Pancreas (tissue), 10 donors: ENCODE data around the gene FBLN2. TPM values are rescaled to one million over a fixed set of nuclear protein-coding genes. Genes with fewer than 3 reads are reported as not detected.

Source experiments
- ATAC-seq, 4 donors: fragments of 200-7000 bp; cut with Tn5 transposase; one replicate each; pipeline versions ENCODE4 v1.8.0 to v1.9.1; 2020; ENCODE audit warnings: mild to moderate bottlenecking in 4 of 4, moderate library complexity in 4 of 4
- DNase-seq, 6 donors: peaks; one replicate each; pipeline ENCODE4 v3.0.0-alpha.2; 2020
- FAIRE-seq: peaks from 2 replicates; lab custom pipeline; 2012; peaks lifted over from hg19 to GRCh38; lab: Jason Lieb, UNC
- H3K27ac ChIP-seq, 4 donors: fragments of 200-600 bp; sonication (generic); 1 replicate in 3 of 4; 2 replicates in 1 of 4; pipeline versions ENCODE4 v1.5.0 to v1.8.0; 2020
- H3K27me3 ChIP-seq, 4 donors: fragments of 200-600 bp; one replicate each; pipeline ENCODE4 v1.8.0; 2021
- H3K36me3 ChIP-seq, 3 donors: fragments of 200-600 bp; sonication (generic) in 1 of 3; one replicate each; pipeline versions ENCODE4 v1.5.0 to v1.8.0; 2020 to 2021
- H3K4me1 ChIP-seq, 3 donors: fragments of 200-600 bp; one replicate each; pipeline ENCODE4 v1.8.0; 2021
- H3K4me3 ChIP-seq, 4 donors: fragments of 200-600 bp; sonication (generic) in 2 of 4; one replicate each; pipeline versions ENCODE4 v1.5.0 to v1.8.0; 2020 to 2021
- H3K9me3 ChIP-seq, 4 donors: fragments of 200-600 bp; one replicate each; pipeline ENCODE4 v1.8.0; 2021
- CTCF ChIP-seq, 4 donors: fragments of 200-600 bp; sonication (generic) in 3 of 4; IDR thresholded peaks; one replicate each; pipeline versions ENCODE4 v1.5.0 to v1.8.0; 2021; ENCODE audit warnings: antibody characterized with exemption in 4 of 4
- WGBS, 2 donors: extraction: QIAGEN DNeasy Blood & Tissue Kit; methylation state at CpG; one replicate each; pipeline ENCODE4 v1.1.7; 2013; 5-methylcytosine and 5-hydroxymethylcytosine counted together
- intact Hi-C, 3 donors: fragments of 100-400 bp; cut with DNase I; formaldehyde crosslinking; loops; one replicate each; pipeline versions ENCODE4 v1.11.1 to v1.14.2; 2022
- polyA plus RNA-seq, 2 donors: library from polyadenylated mRNA; stranded (reverse); fragments of 200-250 nt; gene quantifications; one replicate each; pipeline ENCODE4 v1.2.3, GENCODE V29; 2013
- total RNA-seq, 6 donors: library from RNA; stranded (reverse); fragmentation: NEBNext Ultra II Directional in 4 of 6; extraction: Animal tissue kit (Norgen Biotek cat#: 25700) in 4 of 6; gene quantifications; one replicate each; pipeline versions ENCODE4 v1.2.1 to v1.2.4, GENCODE V29; 2021 to 2023
- donor health status: healthy with polysubstance abuse.
- donor health status: DM: no; HTN: no; CAD: no; lungs with moderate emphysema.
- donor health status: DM: no; HTN: no; CAD: no.
- donor health status: control.
- donor health status: control.
- donor health status: Bipolar disorder and iron deficiency.
- donor health status: DM: yes; HTN: yes; CAD: no.
- donor health status: DM: no; HTN: no; CAD: no.
- donor health status: DM: no; HTN: no; CAD: no.
- donor health status: DM: yes; HTN: yes; CAD: no.

The FBLN2 gene
- total and polyA plus RNA-seq, 8 donors = 2.4 to 21.8 (median 4.2) TPM

- Histone ChIP-seq H3K27me3 (no peaks in the 10 kb centered on the region), H3K27ac (no peak overlapping the region), H3K4me3 (no peak overlapping the region), H3K36me3 (no peaks in the 10 kb centered on the region), H3K9me3 (no peaks in the 10 kb centered on the region), H3K4me1 (no peaks in the 10 kb centered on the region)
- intact Hi-C loops = no loop called here
- no peak for TF ChIP-seq CTCF (IDR thresholded peaks at IDR 0.05)
- no peak for FAIRE-seq
- no peak for ATAC-seq
- peak in 1 of 6 donors; percentile 35 for DNase-seq
- WGBS, 2 donors = 93 to 95% methylated on average over 9 of the region's 9 CpGs
These were observed 78.8 kb downstream of the FBLN2 start for GRCh38 chr3:13627681-13628080.

DNA sequence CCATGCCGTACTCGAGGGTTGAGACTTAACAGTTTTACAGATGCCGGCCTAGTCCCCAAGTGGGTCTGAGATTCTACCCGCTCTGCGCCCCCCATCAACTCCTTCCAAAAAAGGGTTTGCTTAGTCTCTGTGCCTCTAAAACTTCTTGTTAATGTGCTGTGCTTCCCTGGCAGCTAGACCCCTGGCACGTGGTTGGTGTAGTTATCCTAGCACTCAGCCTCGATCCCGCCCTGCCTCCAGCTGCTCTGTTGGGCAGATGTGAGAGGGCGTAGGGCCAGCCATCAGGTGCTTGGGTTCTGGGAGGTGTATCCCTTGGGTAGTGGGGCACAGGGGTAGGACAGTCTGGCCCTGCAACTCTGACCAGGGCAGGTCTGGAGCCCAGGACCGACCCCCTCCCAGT is 79.5 kb downstream of the FBLN2 start:
- Histone ChIP-seq H3K4me1 (no peaks in the 10 kb centered on the region), H3K27ac (no peak overlapping the region), H3K9me3 (no peaks in the 10 kb centered on the region), H3K4me3 (no peak overlapping the region), H3K36me3 (no peaks in the 10 kb centered on the region), H3K27me3 (no peaks in the 10 kb centered on the region)
- no peak for TF ChIP-seq CTCF (IDR thresholded peaks at IDR 0.05)
- no peak for FAIRE-seq
- no peak for ATAC-seq
- 85 to 87% methylated on average over 10 of the region's 10 CpGs for WGBS, 2 donors
- intact Hi-C loops = no loop called here
- DNase-seq = no peak

DNA sequence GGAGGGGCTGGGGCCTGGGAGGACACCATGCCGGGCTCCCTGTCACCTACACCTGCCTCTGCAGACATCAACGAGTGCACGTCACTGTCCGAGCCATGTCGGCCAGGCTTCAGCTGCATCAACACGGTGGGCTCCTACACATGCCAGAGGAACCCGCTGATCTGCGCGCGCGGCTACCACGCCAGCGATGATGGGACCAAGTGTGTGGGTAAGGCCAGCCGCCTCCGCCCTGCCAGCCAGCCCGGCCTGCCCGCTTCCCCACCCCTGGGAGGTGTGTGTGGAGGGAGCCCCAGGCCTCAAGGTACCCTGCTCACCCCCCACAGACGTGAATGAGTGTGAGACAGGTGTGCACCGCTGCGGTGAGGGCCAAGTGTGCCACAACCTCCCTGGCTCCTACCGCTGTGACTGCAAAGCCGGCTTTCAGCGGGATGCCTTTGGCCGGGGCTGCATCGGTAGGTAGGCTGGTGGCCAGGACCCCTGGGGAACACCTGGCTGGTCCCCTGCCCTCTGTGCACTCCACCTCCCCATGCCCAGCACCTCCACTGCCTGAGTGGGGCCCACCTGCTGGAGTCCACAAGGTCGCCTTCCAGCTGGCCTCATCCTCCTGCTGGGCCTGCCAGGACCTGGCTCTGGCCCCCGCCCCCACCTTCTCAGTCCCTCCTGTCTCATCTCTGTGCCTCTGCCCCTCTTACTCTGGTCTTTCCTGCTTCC is 80.1 kb downstream of the FBLN2 start:
- WGBS, 2 donors = 90 to 94% methylated on average over 27 of the region's 27 CpGs
- TF ChIP-seq CTCF (IDR thresholded peaks at IDR 0.05) = no peak
- Histone ChIP-seq H3K9me3 (no peaks in the 10 kb centered on the region), H3K36me3 (no peaks in the 10 kb centered on the region), H3K27me3 (no peaks in the 10 kb centered on the region), H3K27ac (no peak overlapping the region), H3K4me1 (no peaks in the 10 kb centered on the region), H3K4me3 (no peak overlapping the region)
- ATAC-seq (no peak), DNase-seq (peak in 1 of 6 donors; percentile 57), FAIRE-seq (no peak)
- intact Hi-C loops = no loop called here

GRCh38 chr3:13629644-13630043 is 80.7 kb downstream of the FBLN2 start:
- DNase-seq = peak in 1 of 6 donors; percentile 40
- Histone ChIP-seq H3K4me3 (no peak overlapping the region), H3K4me1 (no peaks in the 10 kb centered on the region), H3K36me3 (no peaks in the 10 kb centered on the region), H3K27ac (no peak overlapping the region), H3K27me3 (no peaks in the 10 kb centered on the region), H3K9me3 (no peaks in the 10 kb centered on the region)
- no peak for ATAC-seq
- FAIRE-seq = no peak
- 87 to 90% methylated on average over 16 of the region's 16 CpGs for WGBS, 2 donors
- no peak for TF ChIP-seq CTCF (IDR thresholded peaks at IDR 0.05)
- intact Hi-C loops = no loop called here

GRCh38 chr3:13631256-13631655 is 82.3 kb downstream of the FBLN2 start:
- no peak for TF ChIP-seq CTCF (IDR thresholded peaks at IDR 0.05)
- no peak overlapping the region for H3K4me3 ChIP-seq
- WGBS, 2 donors = 82 to 85% methylated on average over 13 of the region's 13 CpGs
- DNase-seq (peak in 1 of 6 donors; percentile 47), ATAC-seq (no peak), FAIRE-seq (no peak)
- H3K27me3 ChIP-seq = no peaks in the 10 kb centered on the region
- H3K9me3 ChIP-seq = no peaks in the 10 kb centered on the region
- H3K27ac ChIP-seq = no peak overlapping the region
- no peaks in the 10 kb centered on the region for H3K4me1 ChIP-seq
- intact Hi-C loops = no loop called here
- no peaks in the 10 kb centered on the region for H3K36me3 ChIP-seq
